ENCODE results near the gene HSPB2. TPM values are rescaled to one million over a fixed set of nuclear protein-coding genes. Genes with fewer than 3 reads are reported as not detected.
"Not testable (repeated sequence)": the region's sequence is repeated elsewhere in the genome, so short reads cannot be mapped to it uniquely, and the experiment has no call there.

Gene HSPB2
- total RNA-seq, 2 donors from 2014 or later: not detected

DNA sequence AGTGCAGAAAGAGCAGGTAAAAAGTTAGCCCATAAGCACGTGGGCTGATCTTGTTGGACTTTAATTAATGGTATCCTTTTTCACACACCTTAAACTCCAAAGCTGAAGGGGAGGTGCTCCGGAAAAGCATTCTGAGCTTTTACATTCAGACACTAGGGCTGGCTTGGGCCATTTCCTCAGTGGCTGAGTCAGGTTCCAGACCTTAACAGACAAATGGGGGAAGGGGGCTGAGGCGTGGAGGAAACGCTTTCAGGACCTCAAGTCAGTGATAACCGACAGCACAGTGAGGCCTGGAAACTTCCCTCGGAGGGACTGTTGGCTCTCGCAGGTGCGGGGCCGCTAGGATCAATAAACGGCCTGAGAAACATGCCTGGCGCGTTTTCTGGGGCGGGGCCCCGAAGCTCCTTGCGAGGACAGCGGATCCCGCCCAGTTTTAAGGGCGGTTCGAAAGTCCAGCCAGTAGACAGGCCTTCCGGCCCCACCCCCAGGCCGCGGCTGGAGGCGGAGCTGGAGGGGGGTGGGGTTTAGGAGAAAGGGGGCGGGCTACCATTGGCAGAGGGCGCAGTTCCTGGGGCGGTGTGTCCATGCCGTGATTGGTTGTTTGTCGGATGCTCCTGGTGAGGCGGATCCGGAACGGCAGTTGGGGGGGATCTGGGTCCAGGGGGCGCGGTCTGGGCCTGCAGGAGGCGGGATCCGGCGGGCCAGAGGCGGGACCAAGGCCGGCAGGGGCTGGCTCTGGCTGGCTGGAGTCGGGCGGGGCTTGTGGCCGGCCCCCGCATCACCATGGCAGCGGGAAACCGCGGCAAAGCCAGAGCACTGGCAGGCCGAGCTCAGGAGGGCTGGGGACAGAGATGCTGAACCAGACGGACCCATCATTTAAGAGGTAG is 14.2 kb downstream of the HSPB2 start:
- WGBS, 2 donors: 0 to 1% methylated on average over 34 to 38 of the region's 47 CpGs
- peak; percentile 97 to 99 (median 98) for DNase-seq
- H3K27me3 ChIP-seq: no peaks in the 10 kb centered on the region
- TF ChIP-seq, protein P1, sequence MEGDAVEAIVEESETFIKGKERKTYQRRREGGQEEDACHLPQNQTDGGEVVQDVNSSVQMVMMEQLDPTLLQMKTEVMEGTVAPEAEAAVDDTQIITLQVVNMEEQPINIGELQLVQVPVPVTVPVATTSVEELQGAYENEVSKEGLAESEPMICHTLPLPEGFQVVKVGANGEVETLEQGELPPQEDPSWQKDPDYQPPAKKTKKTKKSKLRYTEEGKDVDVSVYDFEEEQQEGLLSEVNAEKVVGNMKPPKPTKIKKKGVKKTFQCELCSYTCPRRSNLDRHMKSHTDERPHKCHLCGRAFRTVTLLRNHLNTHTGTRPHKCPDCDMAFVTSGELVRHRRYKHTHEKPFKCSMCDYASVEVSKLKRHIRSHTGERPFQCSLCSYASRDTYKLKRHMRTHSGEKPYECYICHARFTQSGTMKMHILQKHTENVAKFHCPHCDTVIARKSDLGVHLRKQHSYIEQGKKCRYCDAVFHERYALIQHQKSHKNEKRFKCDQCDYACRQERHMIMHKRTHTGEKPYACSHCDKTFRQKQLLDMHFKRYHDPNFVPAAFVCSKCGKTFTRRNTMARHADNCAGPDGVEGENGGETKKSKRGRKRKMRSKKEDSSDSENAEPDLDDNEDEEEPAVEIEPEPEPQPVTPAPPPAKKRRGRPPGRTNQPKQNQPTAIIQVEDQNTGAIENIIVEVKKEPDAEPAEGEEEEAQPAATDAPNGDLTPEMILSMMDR (IDR thresholded peaks at IDR 0.05): peak in 2 of 7 experiments; percentile 14 to 21
- peak in 2 of 3 donors; percentile 51 to 53 for TF ChIP-seq POLR2A (IDR thresholded peaks at IDR 0.05)
- no peak overlapping the region for H3K4me3 ChIP-seq
- no peaks in the 10 kb centered on the region for H3K36me3 ChIP-seq (replicated peaks in 1 of 2; ENCODE audit: insufficient read depth in 1 of 2, low read depth in 2 of 2)
- H3K27ac ChIP-seq: peak overlapping the region; percentile 79 to 91 (median 88)
- intact Hi-C loops (cut with DNase I): no loop called here
- ATAC-seq: peak; percentile 93
- peaks cover 50% of the 10 kb centered on the region for H3K4me1 ChIP-seq
- H3K9me3 ChIP-seq: no peaks in the 10 kb centered on the region

DNA sequence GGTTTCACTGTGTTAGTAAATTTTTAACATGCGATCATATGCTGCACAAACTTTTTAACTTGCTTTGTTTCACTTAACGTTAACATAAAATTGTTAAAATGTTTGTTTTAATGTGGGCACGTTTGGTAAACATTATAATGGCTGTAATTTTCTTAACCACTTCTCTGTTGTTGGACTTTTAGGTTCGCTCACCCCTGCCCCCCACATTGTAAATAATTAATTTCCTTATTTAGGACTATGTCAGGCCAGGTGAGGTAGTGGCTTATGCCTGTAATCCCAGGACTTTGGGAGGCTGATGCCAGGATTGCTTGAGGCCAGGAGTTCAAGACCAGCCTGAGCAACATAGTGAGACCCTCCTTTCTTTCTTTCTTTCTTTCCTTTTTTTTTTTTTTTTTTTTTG is 17.9 kb downstream of the HSPB2 start:
- H3K4me3 ChIP-seq: no peak overlapping the region
- 25 to 40% methylated on average over 4 of the region's 4 CpGs for WGBS, 2 donors
- intact Hi-C loops (cut with DNase I): no loop called here
- ATAC-seq (no peak), DNase-seq (no peak)
- H3K9me3 ChIP-seq: no peaks in the 10 kb centered on the region
- no peaks in the 10 kb centered on the region for H3K36me3 ChIP-seq (replicated peaks in 1 of 2; ENCODE audit: insufficient read depth in 1 of 2, low read depth in 2 of 2)
- no peaks in the 10 kb centered on the region for H3K27me3 ChIP-seq
- H3K4me1 ChIP-seq: peaks cover 17% of the 10 kb centered on the region
- TF ChIP-seq, protein P1 (IDR thresholded peaks at IDR 0.05): no peak
- no peak for TF ChIP-seq POLR2A (IDR thresholded peaks at IDR 0.05)
- H3K27ac ChIP-seq: no peak overlapping the region

GRCh38 chr11:111932611-111932950 is 20.0 kb downstream of the HSPB2 start:
- 60% methylated on average over 2 of the region's 2 CpGs for WGBS, 2 donors
- H3K27me3 ChIP-seq: no peaks in the 10 kb centered on the region
- H3K4me1 ChIP-seq: peaks cover 11% of the 10 kb centered on the region
- intact Hi-C loops (cut with DNase I): no loop called here
- H3K9me3 ChIP-seq: no peaks in the 10 kb centered on the region
- H3K36me3 ChIP-seq (replicated peaks in 1 of 2; ENCODE audit: insufficient read depth in 1 of 2, low read depth in 2 of 2): no peaks in the 10 kb centered on the region
- ATAC-seq: no peak
- H3K27ac ChIP-seq: no peak overlapping the region
- TF ChIP-seq, protein P1 (IDR thresholded peaks at IDR 0.05): no peak
- TF ChIP-seq POLR2A (IDR thresholded peaks at IDR 0.05): no peak
- no peak for DNase-seq
- H3K4me3 ChIP-seq: no peak overlapping the region

GRCh38 chr11:111933176-111933575 is 20.6 kb downstream of the HSPB2 start:
- H3K9me3 ChIP-seq; intact Hi-C loops (cut with DNase I); H3K27ac ChIP-seq; H3K36me3 ChIP-seq (replicated peaks in 1 of 2; ENCODE audit: insufficient read depth in 1 of 2, low read depth in 2 of 2); H3K27me3 ChIP-seq; H3K4me3 ChIP-seq; DNase-seq; ATAC-seq: not testable (repeated sequence)
- peaks cover 14% of the 10 kb centered on the region for H3K4me1 ChIP-seq
- WGBS, 2 donors: 85 to 87% methylated on average over 13 to 14 of the region's 14 CpGs

GRCh38 chr11:111933872-111934271 is 21.3 kb downstream of the HSPB2 start:
- no peak for DNase-seq
- intact Hi-C loops (cut with DNase I): no loop called here
- no peaks in the 10 kb centered on the region for H3K9me3 ChIP-seq
- peaks cover 14% of the 10 kb centered on the region for H3K4me1 ChIP-seq
- ATAC-seq: no peak
- H3K27me3 ChIP-seq: no peaks in the 10 kb centered on the region
- 48 to 55% methylated on average over 1 of the region's 1 CpG for WGBS, 2 donors
- no peak overlapping the region for H3K27ac ChIP-seq
- H3K4me3 ChIP-seq: no peak overlapping the region
- H3K36me3 ChIP-seq (replicated peaks in 1 of 2; ENCODE audit: insufficient read depth in 1 of 2, low read depth in 2 of 2): no peaks in the 10 kb centered on the region
- TF ChIP-seq POLR2A (IDR thresholded peaks at IDR 0.05): no peak
- TF ChIP-seq, protein P1 (IDR thresholded peaks at IDR 0.05): no peak
